Sciatic nerve (tissue), 2 donors: ENCODE measurements around the gene TTC39B. TPM values are rescaled to one million over a fixed set of nuclear protein-coding genes. Genes with fewer than 3 reads are reported as not detected.

ENCODE experiments used
- ATAC-seq: fragments of 200-7000 bp; cut with Tn5 transposase; one replicate; pipeline ENCODE4 v1.9.1; 2020; ENCODE audit warnings: mild to moderate bottlenecking, moderate library complexity
- DNase-seq: peaks from one replicate; pipeline ENCODE4 v3.0.0-alpha.2; 2020; ENCODE audit warnings: low spot score
- intact Hi-C: fragments of 100-400 bp; cut with DNase I; formaldehyde crosslinking; loops from one replicate; pipeline ENCODE4 v1.14.2; 2022
- total RNA-seq: library from RNA; stranded (reverse); fragmentation: NEBNext Ultra II Directional; extraction: Animal tissue kit (Norgen Biotek cat#: 25700); gene quantifications from one replicate; pipeline ENCODE4 v1.2.1, GENCODE V29; 2021
- donor health status: DM: no; HTN: no; CAD: no.
- donor health status: DM: no; HTN: no; CAD: no.

TTC39B gene
- total RNA-seq, 1 donor from 2014 or later = 17.7 TPM

DNA sequence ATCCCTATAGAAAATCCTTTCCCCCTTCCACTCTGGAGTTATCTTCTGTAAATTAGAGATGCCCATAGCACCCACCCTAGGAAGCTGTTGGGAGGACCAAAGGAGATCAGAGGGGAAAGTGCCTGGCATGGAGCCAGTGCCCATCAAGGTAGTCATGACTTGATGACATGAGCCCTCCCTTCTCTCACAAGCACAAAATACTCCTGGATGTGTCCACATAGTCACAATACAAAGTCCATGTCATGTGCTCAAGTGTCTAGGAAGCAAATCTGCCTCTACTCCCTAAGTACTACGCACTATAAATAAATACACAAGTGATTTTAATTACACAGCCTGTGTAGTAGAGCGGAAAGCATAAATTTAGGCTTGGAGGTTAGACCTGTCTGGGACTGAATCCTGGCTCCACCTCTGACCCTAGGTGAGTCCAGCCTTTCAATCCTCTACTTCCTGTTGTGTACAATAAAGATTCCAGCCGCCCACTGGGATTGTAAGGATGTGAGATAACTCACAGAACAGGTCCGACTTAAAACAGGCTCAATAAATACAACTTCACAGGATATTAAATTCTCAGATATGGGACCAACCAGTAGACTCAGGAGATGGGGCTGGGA, 30.6 kb downstream of the TTC39B start:
- intact Hi-C loops = no loop called here
- DNase-seq (no peak), ATAC-seq (no peak)

DNA sequence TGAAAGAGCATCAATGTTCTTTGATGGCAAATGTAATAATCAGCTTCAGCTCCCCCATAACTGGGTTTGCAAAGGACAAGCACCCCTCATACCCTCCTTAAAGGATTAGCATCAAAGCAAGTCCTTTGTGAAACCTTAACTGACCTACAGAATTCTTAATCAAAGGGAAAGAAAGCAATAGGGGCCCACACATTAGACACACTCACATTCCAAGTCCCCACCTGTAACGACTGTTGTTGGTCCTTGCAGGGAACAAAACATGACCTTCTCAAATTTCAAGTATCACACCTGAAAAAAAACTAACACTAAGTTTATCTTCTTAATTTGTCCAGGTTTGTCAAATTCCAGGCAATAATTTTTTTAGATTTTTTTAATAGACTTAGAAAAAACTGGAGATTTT, 32.6 kb downstream of the TTC39B start:
- DNase-seq (no peak), ATAC-seq (no peak)
- intact Hi-C loops = no loop called here

- ATAC-seq = no peak
- intact Hi-C loops = no loop called here
Measured at GRCh38 chr9:15272377-15272928, 34.6 kb downstream of the TTC39B start.

GRCh38 chr9:15271403-15271802, 35.6 kb downstream of the TTC39B start:
- DNase-seq (no peak), ATAC-seq (no peak)
- intact Hi-C loops = no loop called here

More at GRCh38 chr9:15272377-15272928, 34.6 kb downstream of the TTC39B start:
- DNase-seq = no peak

GRCh38 chr9:15268782-15269181, 38.2 kb downstream of the TTC39B start:
- ATAC-seq = no peak
- intact Hi-C loops = no loop called here
- no peak for DNase-seq

GRCh38 chr9:15268317-15268716, 38.7 kb downstream of the TTC39B start:
- DNase-seq (no peak), ATAC-seq (no peak)
- intact Hi-C loops = no loop called here

DNA sequence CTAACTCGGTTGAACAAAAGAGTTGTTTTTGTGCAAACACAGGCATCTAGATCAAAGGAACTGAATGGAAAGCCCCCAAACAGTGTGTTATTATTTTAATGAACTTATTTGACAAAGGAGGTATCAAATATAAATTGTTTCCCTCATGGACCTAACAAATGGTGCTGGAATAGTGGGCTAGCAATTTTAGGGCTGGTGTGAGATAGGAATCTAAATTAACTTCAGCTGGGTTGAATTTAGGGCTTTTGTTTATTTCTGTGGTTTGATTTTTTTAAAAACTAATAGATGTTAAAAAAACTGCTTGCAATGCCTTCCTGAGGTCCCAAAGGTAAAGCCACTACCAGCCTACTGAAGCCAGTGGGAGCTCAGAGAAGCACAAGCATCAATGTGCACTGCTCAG, 42.1 kb downstream of the TTC39B start:
- intact Hi-C loops = no loop called here
- DNase-seq = no peak
- no peak for ATAC-seq

GRCh38 chr9:15262581-15262980, 44.4 kb downstream of the TTC39B start:
- no peak for ATAC-seq
- intact Hi-C loops = no loop called here
- no peak for DNase-seq

GRCh38 chr9:15256426-15256825, 50.6 kb downstream of the TTC39B start:
- intact Hi-C loops = no loop called here
- DNase-seq (no peak), ATAC-seq (no peak)

- DNase-seq (no peak), ATAC-seq (no peak)
- intact Hi-C loops = no loop called here
Measured at GRCh38 chr9:15253786-15254185, 53.2 kb downstream of the TTC39B start.

DNA sequence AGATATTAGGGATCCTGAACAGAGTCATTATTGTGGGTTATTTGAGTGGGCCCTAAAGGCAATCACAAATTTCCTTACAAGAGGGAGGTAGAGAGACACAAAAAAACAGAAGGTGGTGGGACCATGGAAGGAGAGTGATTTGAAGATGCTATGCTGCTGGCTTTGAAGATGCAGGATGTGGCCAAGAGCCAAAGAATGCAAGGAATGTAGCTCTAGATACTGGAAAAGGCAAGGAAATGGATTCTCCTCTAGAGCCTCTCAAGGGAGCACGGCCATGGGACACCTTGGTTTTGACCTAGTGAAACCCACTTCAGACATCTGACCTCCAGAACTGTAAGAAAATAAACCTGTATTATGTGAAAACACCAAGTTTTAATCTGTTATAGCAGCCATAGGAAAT, 53.8 kb downstream of the TTC39B start:
- no peak for ATAC-seq

GRCh38 chr9:15249981-15250380, 57.0 kb downstream of the TTC39B start:
- ATAC-seq (peak; percentile 61), DNase-seq (no peak)
- intact Hi-C loops = no loop called here

More for the DNA sequence above, 53.8 kb downstream of the TTC39B start:
- no peak for DNase-seq
- intact Hi-C loops = no loop called here

- ATAC-seq (no peak), DNase-seq (no peak)
- intact Hi-C loops = no loop called here
Measured at GRCh38 chr9:15249042-15249818, 57.8 kb downstream of the TTC39B start.

- ATAC-seq = no peak
- no peak for DNase-seq
Measured at GRCh38 chr9:15248621-15249020, 58.4 kb downstream of the TTC39B start.

GRCh38 chr9:15248081-15248480, 58.9 kb downstream of the TTC39B start:
- DNase-seq = no peak
- ATAC-seq = no peak
- intact Hi-C loops = no loop called here

More at GRCh38 chr9:15248621-15249020, 58.4 kb downstream of the TTC39B start:
- intact Hi-C loops = no loop called here

DNA sequence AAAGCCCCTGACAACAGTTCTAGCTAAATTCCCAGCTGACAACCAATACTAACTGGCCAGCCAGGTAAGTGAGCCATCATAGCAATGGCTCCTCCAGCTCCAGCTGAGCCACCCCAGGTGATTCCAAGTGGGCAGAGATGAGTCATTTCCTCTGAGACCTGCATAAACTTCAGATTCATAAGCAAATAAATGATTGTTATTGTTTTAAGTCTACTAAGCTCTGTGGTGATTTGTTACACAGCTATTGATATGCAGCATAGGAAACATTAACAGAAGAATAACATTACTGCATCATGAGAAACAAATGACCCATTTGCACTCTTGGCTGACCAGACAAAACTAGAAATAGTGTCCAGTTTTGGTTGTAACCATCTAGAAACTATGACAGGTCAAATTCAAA, 60.3 kb downstream of the TTC39B start:
- no peak for DNase-seq
- intact Hi-C loops = no loop called here
- ATAC-seq = no peak

DNA sequence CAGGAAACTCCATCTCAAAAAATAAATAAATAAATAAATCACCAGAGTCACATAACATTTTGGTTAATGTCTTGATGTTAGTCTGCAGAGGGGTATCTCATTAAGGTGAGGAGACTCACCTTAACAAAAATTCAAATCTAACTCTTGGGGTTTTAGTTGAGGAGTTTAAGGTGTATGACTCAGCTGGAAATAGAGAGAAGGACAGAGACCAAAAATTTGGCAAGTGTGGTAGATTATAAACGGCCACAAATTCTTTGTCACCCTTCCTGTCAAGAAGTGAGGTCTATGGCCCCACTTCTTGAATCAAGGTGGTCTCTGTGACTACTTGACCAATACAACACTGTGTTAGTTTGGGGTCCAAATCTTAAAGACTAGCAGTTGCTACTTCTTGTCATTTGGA, 60.8 kb downstream of the TTC39B start:
- intact Hi-C loops = no loop called here
- no peak for ATAC-seq
- no peak for DNase-seq

DNA sequence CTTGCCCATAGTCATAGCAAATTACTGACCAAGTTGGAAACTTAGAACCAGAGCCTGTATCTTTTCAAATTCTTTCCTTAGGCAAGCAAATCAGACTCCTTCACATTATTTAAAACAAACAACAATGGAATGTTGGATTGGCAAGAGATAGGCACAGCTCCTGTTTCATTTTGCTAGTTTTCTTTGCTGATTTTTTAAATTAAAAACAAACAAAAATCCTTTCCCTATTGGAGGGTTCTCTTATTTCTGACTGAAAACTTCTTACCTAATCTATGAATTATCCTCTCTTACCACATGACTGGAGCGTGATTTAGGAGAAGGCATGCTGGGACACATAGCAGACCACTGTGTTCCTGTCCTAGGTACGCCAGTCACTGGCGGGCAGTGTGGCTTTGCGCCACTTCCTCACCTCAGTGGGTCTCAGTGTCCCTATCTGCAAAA, 63.0 kb downstream of the TTC39B start:
- DNase-seq = no peak
- no peak for ATAC-seq
- intact Hi-C loops = no loop called here

- ATAC-seq (no peak), DNase-seq (no peak)
- intact Hi-C loops = no loop called here
Measured at GRCh38 chr9:15243081-15243480, 63.9 kb downstream of the TTC39B start.

DNA sequence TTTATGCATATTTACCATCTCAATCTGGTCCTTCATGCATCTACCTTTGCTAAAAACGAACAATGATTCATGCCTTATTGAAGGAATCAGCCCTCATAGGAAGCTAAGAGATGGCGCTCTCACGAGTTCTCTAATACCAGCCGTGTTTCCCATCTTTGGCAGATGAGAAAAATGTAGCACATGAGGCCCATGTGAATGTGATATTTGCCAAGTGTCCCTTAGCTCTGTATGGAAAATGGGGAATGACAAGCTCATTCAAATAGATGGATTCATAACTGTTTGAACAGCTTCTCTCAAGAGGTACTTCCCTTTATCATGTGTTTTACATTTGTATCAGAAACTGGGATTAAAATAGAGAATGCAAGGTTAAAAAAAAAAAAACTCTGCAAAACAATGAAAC, 66.1 kb downstream of the TTC39B start:
- intact Hi-C loops = no loop called here

More for the DNA sequence above, 66.1 kb downstream of the TTC39B start:
- ATAC-seq = no peak
- no peak for DNase-seq
